ENCODE measurements around the gene RNASE1. TPM values are rescaled to one million over a fixed set of nuclear protein-coding genes. Genes with fewer than 3 reads are reported as not detected.

RNASE1 gene
- total and polyA plus RNA-seq, 9 of the 15 experiments (the other 6 are each of a cell fraction or from before 2014, with no cell fraction given) = 6.4 to 33.3 (median 13.9) TPM

DNA sequence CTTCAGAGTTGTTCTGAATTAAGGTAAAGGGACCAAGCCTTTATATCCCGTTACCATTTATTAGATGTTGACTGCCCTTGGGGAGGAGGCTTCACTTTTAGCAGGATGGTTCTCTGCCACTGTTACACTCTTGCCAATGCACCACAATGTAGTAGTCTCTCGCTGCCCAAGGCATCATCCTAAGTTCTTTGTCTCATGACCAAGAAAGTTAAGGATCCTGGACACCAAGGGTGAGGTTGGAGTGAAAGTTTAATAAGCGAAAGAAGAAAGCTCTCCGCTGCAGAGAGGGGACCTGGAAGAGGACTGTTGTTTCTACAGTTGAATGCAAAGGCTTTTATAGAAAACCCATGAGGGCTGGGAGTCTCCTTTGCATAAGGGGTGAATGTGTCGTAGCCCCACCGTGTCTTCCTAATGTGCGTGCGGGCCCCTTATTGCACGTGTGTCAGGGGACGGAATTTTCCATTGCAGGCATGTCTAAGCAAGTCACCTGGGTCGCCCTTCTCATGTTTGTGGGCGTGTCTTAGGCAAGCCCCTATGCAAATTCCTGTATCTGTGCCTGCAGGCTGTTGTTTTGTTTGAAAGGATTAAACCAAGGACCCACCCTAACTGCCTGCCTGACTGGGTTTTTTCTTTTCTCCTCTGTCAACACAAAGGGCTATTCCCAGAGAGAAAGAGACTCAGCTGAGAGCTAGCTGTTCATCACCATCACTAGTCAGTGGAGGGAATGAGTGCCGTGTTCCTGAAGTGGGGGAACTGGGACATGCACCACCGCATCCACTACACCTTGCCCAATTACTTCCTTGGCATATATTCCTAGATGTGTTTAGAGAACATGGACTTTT is 17.6 kb upstream of the RNASE1 start:
- BruUV-seq (replicated peaks) = no TSS peak
- H3K4me2 ChIP-seq (ENCODE audit: insufficient read depth, low read length) = peak overlapping the region; percentile 61
- 24% methylated on average over 13 of the region's 14 CpGs for WGBS (ENCODE audit: insufficient coverage, low coverage, missing lambda C conversion rate)
- peak overlapping the region; percentile 69 for H3K27ac ChIP-seq (ENCODE audit: extremely low read depth, low read depth, low read length)
- FAIRE-seq (peak; percentile 95), ATAC-seq (peak; percentile 94), DNase-seq (ENCODE audit: extremely low read depth in 1 of 4, low spot score in 3 of 4) (peak; percentile 41 to 84 (median 58))
- in situ Hi-C loops (cut with MboI) (no loop called here), intact Hi-C loops (cut with micrococcal nuclease) (no loop called here)
- no peaks in the 10 kb centered on the region for H3K27me3 ChIP-seq (ENCODE audit: control insufficient read depth in 2 of 2, insufficient read depth in 2 of 2, low read length in 2 of 2)
- no peaks in the 10 kb centered on the region for H3K79me2 ChIP-seq (ENCODE audit: control insufficient read depth, insufficient read depth, low read length)
- peak overlapping the region; percentile 89 for H2AFZ ChIP-seq (ENCODE audit: low read depth, low read length)
- ChIA-PET CTCF (ENCODE audit: low intra/inter-chr PET ratio) (no interaction called here), POLR2A (interaction anchor here (0.5 to 1.5 kb wide), 4 partner anchors 13 to 129 kb away, joined by 3 to 4 read pairs (median 3); partner anchors contain the start of gene RNASE1)
- no peaks in the 10 kb centered on the region for H3K9me1 ChIP-seq (ENCODE audit: control insufficient read depth, insufficient read depth, low read length)
- H3K9ac ChIP-seq (ENCODE audit: insufficient read depth in 1 of 2, low read depth in 2 of 2, low read length in 2 of 2) = peak overlapping the region in 1 of 2 experiments; percentile 50; a peak in 2 of 4 replicates
- H3K9me3 ChIP-seq (replicated peaks; ENCODE audit: control insufficient read depth, insufficient read depth, low read depth, low read length) = no peaks in the 10 kb centered on the region
- H4K20me1 ChIP-seq (replicated peaks; ENCODE audit: control insufficient read depth, insufficient read depth, low read length) = no peaks in the 10 kb centered on the region
- H3K4me1 ChIP-seq (replicated peaks in 1 of 2; ENCODE audit: control insufficient read depth in 2 of 2, insufficient read depth in 2 of 2, low read length in 2 of 2) = peaks cover 5 to 26% of the 10 kb centered on the region in 2 experiments; a peak in 4 of 5 replicates
- H3K4me3 ChIP-seq = no peak overlapping the region
- no peaks in the 10 kb centered on the region for H3K36me3 ChIP-seq (ENCODE audit: control insufficient read depth, insufficient read depth, low read length)
- TF ChIP-seq PHF8 (IDR thresholded peaks at IDR 0.05; ENCODE audit: borderline replicate concordance, low read length) = no peak
- TF ChIP-seq MTA2 (IDR thresholded peaks at IDR 0.05; ENCODE audit: low read depth) = peak; percentile 67
- TF ChIP-seq ZNF79 (CRISPR knock-in tag; IDR thresholded peaks at IDR 0.05; ENCODE audit: low read depth) = no peak
- no peak for TF ChIP-seq XRCC5 (IDR thresholded peaks at IDR 0.05; ENCODE audit: low read depth, low read length)
- TF ChIP-seq ARID1B (IDR thresholded peaks at IDR 0.05) = peak; percentile 88
- no peak for TF ChIP-seq POLR3A (IDR thresholded peaks at IDR 0.05; ENCODE audit: borderline replicate concordance, extremely low read depth, insufficient read depth, insufficient read length)
- TF ChIP-seq, protein P1, sequence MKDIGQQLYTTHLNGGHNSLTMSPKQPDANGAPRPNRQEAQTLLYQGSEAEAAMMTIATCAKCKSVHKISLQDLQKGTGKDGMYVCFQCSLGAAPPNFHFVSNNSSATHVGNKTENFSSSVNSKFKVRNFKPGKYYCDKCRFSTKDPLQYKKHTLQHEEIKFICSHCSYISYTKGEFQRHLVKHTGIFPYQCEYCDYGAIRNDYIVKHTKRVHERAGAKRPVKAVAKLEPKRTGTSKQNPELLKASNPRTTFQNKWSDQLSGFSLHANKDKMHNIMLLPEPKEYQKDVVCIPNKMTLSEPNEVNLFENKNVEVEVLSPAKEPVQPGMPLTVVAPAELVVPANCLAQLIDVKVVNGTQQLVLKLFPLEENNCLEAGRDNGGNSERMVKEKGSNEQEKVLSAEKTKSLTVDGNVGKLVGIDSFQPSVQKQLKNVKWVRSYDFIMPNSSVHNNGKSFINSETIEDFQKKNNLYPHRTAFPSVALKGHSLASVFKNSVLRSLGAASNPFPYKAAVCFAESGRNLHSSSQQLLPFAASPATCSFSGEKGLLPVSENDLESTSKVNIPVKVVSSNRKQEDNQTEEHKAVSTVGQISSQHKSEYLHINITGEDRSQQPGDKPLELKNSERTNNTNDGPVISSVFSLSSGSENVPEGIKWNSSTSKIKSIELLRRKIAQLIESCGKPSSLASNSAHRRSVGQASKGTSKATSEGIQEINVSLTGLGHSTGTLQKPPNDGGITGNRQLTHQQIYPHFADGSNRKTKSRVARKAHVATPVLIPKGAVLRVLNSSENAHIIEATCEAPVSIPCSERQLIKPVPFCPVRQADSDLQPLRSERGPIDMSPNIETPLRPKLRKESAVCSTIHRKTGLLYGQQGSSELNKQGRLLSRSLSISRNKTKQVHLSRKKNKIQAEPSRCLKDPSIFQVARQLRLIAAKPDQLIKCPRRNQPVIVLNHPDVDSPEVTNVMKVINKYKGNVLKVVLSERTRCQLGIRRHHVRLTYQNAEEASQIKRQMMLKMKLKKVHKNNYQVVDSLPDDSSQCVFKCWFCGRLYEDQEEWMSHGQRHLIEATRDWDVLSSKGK (CRISPR knock-in tag; IDR thresholded peaks at IDR 0.05) = no peak
- no peak for TF ChIP-seq LARP7 (IDR thresholded peaks at IDR 0.05)
- TF ChIP-seq POLR2AphosphoS5 (IDR thresholded peaks at IDR 0.05; ENCODE audit: control insufficient read depth, insufficient read depth, low read depth, low read length) = peak; percentile 39
- TF ChIP-seq TCF3 (CRISPR knock-in tag; IDR thresholded peaks at IDR 0.05) = peak; percentile 84
- TF ChIP-seq KDM5B (IDR thresholded peaks at IDR 0.05; ENCODE audit: insufficient replicate concordance, low read depth, low read length) = no peak
- 0 out of 4 replicates have a peak, but pooled peaks of 1 of the 2 experiments have one; percentile 18 for TF ChIP-seq KDM1A (IDR thresholded peaks at IDR 0.05)
- TF ChIP-seq, protein P2, sequence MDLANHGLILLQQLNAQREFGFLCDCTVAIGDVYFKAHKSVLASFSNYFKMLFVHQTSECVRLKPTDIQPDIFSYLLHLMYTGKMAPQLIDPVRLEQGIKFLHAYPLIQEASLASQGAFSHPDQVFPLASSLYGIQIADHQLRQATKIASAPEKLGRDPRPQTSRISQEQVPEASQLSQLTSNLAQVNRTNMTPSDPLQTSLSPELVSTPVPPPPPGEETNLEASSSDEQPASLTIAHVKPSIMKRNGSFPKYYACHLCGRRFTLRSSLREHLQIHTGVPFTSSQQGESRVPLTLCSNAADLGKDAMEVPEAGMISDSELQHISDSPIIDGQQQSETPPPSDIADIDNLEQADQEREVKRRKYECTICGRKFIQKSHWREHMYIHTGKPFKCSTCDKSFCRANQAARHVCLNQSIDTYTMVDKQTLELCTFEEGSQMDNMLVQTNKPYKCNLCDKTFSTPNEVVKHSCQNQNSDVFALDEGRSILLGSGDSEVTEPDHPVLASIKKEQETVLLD (IDR thresholded peaks at IDR 0.05) = no peak
- TF ChIP-seq RAD21 (CRISPR knock-in tag; conservative IDR thresholded peaks at IDR 0.05 in 1 of 2, IDR thresholded peaks at IDR 0.05 in 1 of 2) = no peak
- 0 out of 2 replicates have a peak, but pooled peaks have one; percentile 33 for TF ChIP-seq ATF7 (IDR thresholded peaks at IDR 0.05)
- TF ChIP-seq MAFG (tag; conservative IDR thresholded peaks at IDR 0.05) = no peak

Measured in K562 (cell line).